GM18508 (cell line): ENCODE results near the gene FOLR3.
"Not testable (repeated sequence)": the region's sequence is repeated elsewhere in the genome, so short reads cannot be mapped to it uniquely, and the experiment has no call there.

Experiments
- ATAC-seq: cut with Tn5 transposase; IDR thresholded peaks from one replicate; pipeline ENCODE4 v1.9.1; 2021; ENCODE audit warnings: moderate number of reproducible peaks; ENCODE audit not compliant: insufficient read depth, unreplicated experiment

FOLR3 gene

GRCh38 chr11:72122607-72123006 lies 12.9 kb upstream of the FOLR3 start:
- no peak for ATAC-seq

- no peak for ATAC-seq
Observed at GRCh38 chr11:72123117-72123653, 12.3 kb upstream of the FOLR3 start.

- ATAC-seq, result no peak
Observed at GRCh38 chr11:72124046-72124445, 11.5 kb upstream of the FOLR3 start.

GRCh38 chr11:72125956-72126355 lies 9.6 kb upstream of the FOLR3 start:
- no peak for ATAC-seq

GRCh38 chr11:72127923-72128322 lies 7.6 kb upstream of the FOLR3 start:
- no peak for ATAC-seq

GRCh38 chr11:72129381-72129780 lies 6.1 kb upstream of the FOLR3 start:
- no peak for ATAC-seq

GRCh38 chr11:72132646-72133045 lies 2.9 kb upstream of the FOLR3 start:
- ATAC-seq, result no peak

GRCh38 chr11:72135891-72136683 lies 562 bp downstream of the FOLR3 start:
- no peak for ATAC-seq

- ATAC-seq, result no peak
Observed at GRCh38 chr11:72136684-72137262, 1.2 kb downstream of the FOLR3 start.

GRCh38 chr11:72138821-72139390 lies 3.4 kb downstream of the FOLR3 start:
- ATAC-seq, result no peak

GRCh38 chr11:72139500-72139899 lies 4.0 kb downstream of the FOLR3 start:
- ATAC-seq, result no peak

- ATAC-seq, result no peak
Observed at GRCh38 chr11:72140661-72141060, 5.1 kb downstream of the FOLR3 start.

GRCh38 chr11:72141066-72141465 lies 5.5 kb downstream of the FOLR3 start:
- no peak for ATAC-seq

GRCh38 chr11:72142086-72142485 lies 6.6 kb downstream of the FOLR3 start:
- not testable (repeated sequence) for ATAC-seq

- not testable (repeated sequence) for ATAC-seq
Observed at GRCh38 chr11:72142543-72142942, 7.0 kb downstream of the FOLR3 start.

- ATAC-seq, result no peak
Observed at GRCh38 chr11:72144807-72145565, 9.5 kb downstream of the FOLR3 start.

GRCh38 chr11:72146625-72147024 lies 11.1 kb downstream of the FOLR3 start:
- no peak for ATAC-seq

- no peak for ATAC-seq
Observed at GRCh38 chr11:72150882-72151281, 15.4 kb downstream of the FOLR3 start.

- ATAC-seq, result not testable (repeated sequence)
Observed at GRCh38 chr11:72153874-72154273, 18.3 kb downstream of the FOLR3 start.

- no peak for ATAC-seq
Observed at GRCh38 chr11:72154816-72155215, 19.3 kb downstream of the FOLR3 start.

GRCh38 chr11:72155751-72156150 lies 20.2 kb downstream of the FOLR3 start:
- no peak for ATAC-seq
